MM.1S (cell line): ENCODE data around the gene TMEM19.

Experiments used
- DNase-seq: peaks from one replicate; pipeline ENCODE4 v3.0.0-alpha.2; 2015
- H2AFZ ChIP-seq: fragments of 300-600 bp; sonication (generic); 2 replicates; pipeline ENCODE4 v1.6.0; 2016; ENCODE audit warnings: antibody characterized with exemption, low read length
- H3F3A ChIP-seq: fragments of 300-600 bp; sonication (generic); 2 replicates; pipeline ENCODE4 v1.6.1; 2016; ENCODE audit warnings: mild to moderate bottlenecking, antibody characterized with exemption, low read length, moderate library complexity, mixed read lengths; ENCODE audit not compliant: insufficient read depth
- H3K27ac ChIP-seq: fragments of 300-600 bp; sonication (generic); 2 replicates; pipeline ENCODE4 v1.5.1; 2016; ENCODE audit warnings: mild to moderate bottlenecking, low read length
- H3K27me3 ChIP-seq: fragments of 300-600 bp; sonication (generic); replicated peaks from 2 replicates; pipeline ENCODE4 v1.6.0; 2016; ENCODE audit warnings: low read length; ENCODE audit not compliant: insufficient read depth
- H3K36me3 ChIP-seq: fragments of 300-600 bp; sonication (generic); replicated peaks from 2 replicates; pipeline ENCODE4 v1.6.1; 2016; ENCODE audit warnings: mild to moderate bottlenecking, low read length, mixed read lengths; ENCODE audit not compliant: insufficient read depth
- H3K4me1 ChIP-seq: fragments of 300-600 bp; sonication (generic); 2 replicates; pipeline ENCODE4 v1.6.1; 2016; ENCODE audit warnings: low read length, mixed read lengths
- H3K4me2 ChIP-seq: fragments of 300-600 bp; sonication (generic); 2 replicates; pipeline ENCODE4 v1.6.0; 2016; ENCODE audit warnings: low read depth, low read length
- H3K4me3 ChIP-seq: fragments of 300-600 bp; sonication (generic); 2 replicates; pipeline ENCODE4 v1.5.1; 2016; ENCODE audit warnings: low read length, mixed read lengths
- H3K79me2 ChIP-seq: fragments of 300-600 bp; sonication (generic); 2 replicates; pipeline ENCODE4 v1.6.1; 2016; ENCODE audit warnings: mixed run types, low read length, mixed read lengths
- H3K9ac ChIP-seq: fragments of 300-600 bp; sonication (generic); 2 replicates; pipeline ENCODE4 v1.6.1; 2016; ENCODE audit warnings: low read length, mixed read lengths
- H3K9me2 ChIP-seq: fragments of 300-600 bp; sonication (generic); replicated peaks from 2 replicates; pipeline ENCODE4 v1.6.1; 2016; ENCODE audit warnings: mild to moderate bottlenecking, low read length, mixed read lengths; ENCODE audit not compliant: insufficient read depth
- H3K9me3 ChIP-seq: fragments of 300-600 bp; sonication (generic); replicated peaks from 2 replicates; pipeline ENCODE4 v1.6.1; 2016; ENCODE audit warnings: mild to moderate bottlenecking, low read length, mixed read lengths; ENCODE audit not compliant: insufficient read depth
- H4K20me1 ChIP-seq: fragments of 300-600 bp; sonication (generic); 2 replicates; pipeline ENCODE4 v1.6.1; 2016; ENCODE audit warnings: mild to moderate bottlenecking, low read length, moderate library complexity, mixed read lengths; ENCODE audit not compliant: insufficient read depth
- EZH2 ChIP-seq: fragments of 300-600 bp; sonication (generic); optimal IDR thresholded peaks from 2 replicates; pipeline ENCODE3; 2017; ENCODE audit warnings: low read depth, mild to moderate bottlenecking, antibody characterized with exemption, low read length, mixed read lengths
- EZH2phosphoT487 ChIP-seq: fragments of 300-600 bp; sonication (generic); IDR thresholded peaks from 2 replicates; pipeline ENCODE4 v1.6.1; 2018; ENCODE audit warnings: antibody characterized with exemption, low read length
- TF ChIP-seq, protein P1 (sequence below): fragments of 300-600 bp; sonication (generic); IDR thresholded peaks from 2 replicates; pipeline ENCODE4 v1.5.1; 2016; ENCODE audit warnings: antibody characterized with exemption, low read length, mixed read lengths

TMEM19 gene

GRCh38 chr12:71642264-71642663, 43.6 kb upstream of the TMEM19 start:
- peaks cover 25% of the 10 kb centered on the region for H3K79me2 ChIP-seq
- no peaks in the 10 kb centered on the region for H4K20me1 ChIP-seq
- DNase-seq, result peak; percentile 11
- no peak overlapping the region for H3K9ac ChIP-seq
- no peaks in the 10 kb centered on the region for H3K9me2 ChIP-seq
- no peak for TF ChIP-seq EZH2
- TF ChIP-seq, protein P1, sequence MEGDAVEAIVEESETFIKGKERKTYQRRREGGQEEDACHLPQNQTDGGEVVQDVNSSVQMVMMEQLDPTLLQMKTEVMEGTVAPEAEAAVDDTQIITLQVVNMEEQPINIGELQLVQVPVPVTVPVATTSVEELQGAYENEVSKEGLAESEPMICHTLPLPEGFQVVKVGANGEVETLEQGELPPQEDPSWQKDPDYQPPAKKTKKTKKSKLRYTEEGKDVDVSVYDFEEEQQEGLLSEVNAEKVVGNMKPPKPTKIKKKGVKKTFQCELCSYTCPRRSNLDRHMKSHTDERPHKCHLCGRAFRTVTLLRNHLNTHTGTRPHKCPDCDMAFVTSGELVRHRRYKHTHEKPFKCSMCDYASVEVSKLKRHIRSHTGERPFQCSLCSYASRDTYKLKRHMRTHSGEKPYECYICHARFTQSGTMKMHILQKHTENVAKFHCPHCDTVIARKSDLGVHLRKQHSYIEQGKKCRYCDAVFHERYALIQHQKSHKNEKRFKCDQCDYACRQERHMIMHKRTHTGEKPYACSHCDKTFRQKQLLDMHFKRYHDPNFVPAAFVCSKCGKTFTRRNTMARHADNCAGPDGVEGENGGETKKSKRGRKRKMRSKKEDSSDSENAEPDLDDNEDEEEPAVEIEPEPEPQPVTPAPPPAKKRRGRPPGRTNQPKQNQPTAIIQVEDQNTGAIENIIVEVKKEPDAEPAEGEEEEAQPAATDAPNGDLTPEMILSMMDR, result no peak
- no peak for TF ChIP-seq EZH2phosphoT487
- H3K9me3 ChIP-seq, result no peaks in the 10 kb centered on the region
- H3K27me3 ChIP-seq, result no peaks in the 10 kb centered on the region
- H3F3A ChIP-seq, result peaks cover 7% of the 10 kb centered on the region; the same call in 1 of the 2 replicates
- peaks cover 14% of the 10 kb centered on the region; the same call in 1 of the 2 replicates for H3K36me3 ChIP-seq
- H2AFZ ChIP-seq, result no peak overlapping the region
- no peak overlapping the region for H3K4me3 ChIP-seq
- H3K4me1 ChIP-seq, result peaks cover 6% of the 10 kb centered on the region; the same call in 1 of the 2 replicates
- peak overlapping the region; percentile 36; the same call in 1 of the 2 replicates for H3K27ac ChIP-seq
- no peak overlapping the region for H3K4me2 ChIP-seq

- H3F3A ChIP-seq, result peaks cover 7% of the 10 kb centered on the region; the same call in 1 of the 2 replicates
- H3K27ac ChIP-seq, result no peak overlapping the region
- H3K79me2 ChIP-seq, result peaks cover 42% of the 10 kb centered on the region
- no peak overlapping the region for H3K4me2 ChIP-seq
- TF ChIP-seq, protein P1, result no peak
- TF ChIP-seq EZH2phosphoT487, result no peak
- H4K20me1 ChIP-seq, result no peaks in the 10 kb centered on the region
- H3K4me3 ChIP-seq, result no peak overlapping the region
- H2AFZ ChIP-seq, result no peak overlapping the region
- H3K9me3 ChIP-seq, result no peaks in the 10 kb centered on the region
- no peaks in the 10 kb centered on the region for H3K27me3 ChIP-seq
- H3K36me3 ChIP-seq, result peaks cover 12% of the 10 kb centered on the region; the same call in 1 of the 2 replicates
- DNase-seq, result no peak
- peaks cover 6% of the 10 kb centered on the region; the same call in 1 of the 2 replicates for H3K4me1 ChIP-seq
- no peak overlapping the region for H3K9ac ChIP-seq
- H3K9me2 ChIP-seq, result no peaks in the 10 kb centered on the region
These were observed 40.6 kb upstream of the TMEM19 start for GRCh38 chr12:71645268-71645667.

DNA sequence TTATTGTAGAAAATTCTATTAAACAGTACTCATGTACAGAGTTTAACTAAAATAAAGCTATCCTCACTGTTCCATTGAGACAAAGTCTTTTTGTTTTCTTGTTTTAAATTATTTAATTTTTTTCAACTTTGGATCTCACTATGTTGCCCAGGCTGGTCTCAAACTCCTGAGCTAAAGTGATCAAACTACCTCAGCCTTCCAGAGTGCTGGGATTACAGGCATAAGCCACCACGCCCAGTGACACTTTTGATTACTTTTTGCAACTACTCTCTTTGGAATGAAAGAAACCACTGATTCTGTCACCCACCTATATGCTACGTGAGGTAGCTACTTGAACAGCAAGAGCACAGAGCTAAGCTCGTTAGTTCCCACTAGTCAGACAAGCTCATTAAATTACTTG, 39.4 kb upstream of the TMEM19 start:
- no peak overlapping the region for H3K27ac ChIP-seq
- 0 out of 2 replicates have a peak, but pooled peaks cover 4% of the 10 kb centered on the region for H3F3A ChIP-seq
- no peaks in the 10 kb centered on the region for H3K9me3 ChIP-seq
- H3K4me1 ChIP-seq, result peaks cover 6% of the 10 kb centered on the region; the same call in 1 of the 2 replicates
- H3K79me2 ChIP-seq, result peaks cover 46% of the 10 kb centered on the region
- no peak overlapping the region for H3K4me3 ChIP-seq
- H3K9me2 ChIP-seq, result no peaks in the 10 kb centered on the region
- H3K27me3 ChIP-seq, result no peaks in the 10 kb centered on the region
- H2AFZ ChIP-seq, result no peak overlapping the region
- H3K9ac ChIP-seq, result no peak overlapping the region
- DNase-seq, result no peak
- H3K36me3 ChIP-seq, result peaks cover 12% of the 10 kb centered on the region; the same call in 1 of the 2 replicates
- no peak overlapping the region for H3K4me2 ChIP-seq
- no peak for TF ChIP-seq EZH2phosphoT487
- TF ChIP-seq, protein P1, result no peak
- no peak for TF ChIP-seq EZH2
- no peaks in the 10 kb centered on the region for H4K20me1 ChIP-seq
